NCI-H1092 (cell line): ENCODE measurements around the gene OSER1.

Experiments used
- DNase-seq: peaks from one replicate; lab custom pipeline; 2025; lab: John Stamatoyannopoulos, UW

OSER1 gene

DNA sequence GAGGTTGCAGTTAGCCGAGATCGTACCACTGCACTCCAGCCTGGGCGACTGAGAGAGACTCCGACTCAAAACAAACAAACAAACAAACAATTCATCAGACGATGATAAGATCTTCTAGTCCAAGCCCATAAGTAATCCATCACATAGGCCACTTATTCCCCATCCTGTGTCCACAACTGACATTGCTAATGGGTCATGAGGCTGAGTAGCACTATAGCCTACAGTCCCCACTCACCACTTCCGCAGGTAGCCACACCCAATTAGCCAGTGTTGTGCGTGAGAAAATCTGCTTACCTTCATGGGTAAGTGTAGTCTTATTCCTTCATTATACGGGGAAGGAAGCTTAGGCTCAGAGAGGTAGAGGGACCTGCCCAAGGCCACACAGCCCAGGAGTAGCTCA lies 36.7 kb downstream of the OSER1 start:
- DNase-seq, result no peak

DNA sequence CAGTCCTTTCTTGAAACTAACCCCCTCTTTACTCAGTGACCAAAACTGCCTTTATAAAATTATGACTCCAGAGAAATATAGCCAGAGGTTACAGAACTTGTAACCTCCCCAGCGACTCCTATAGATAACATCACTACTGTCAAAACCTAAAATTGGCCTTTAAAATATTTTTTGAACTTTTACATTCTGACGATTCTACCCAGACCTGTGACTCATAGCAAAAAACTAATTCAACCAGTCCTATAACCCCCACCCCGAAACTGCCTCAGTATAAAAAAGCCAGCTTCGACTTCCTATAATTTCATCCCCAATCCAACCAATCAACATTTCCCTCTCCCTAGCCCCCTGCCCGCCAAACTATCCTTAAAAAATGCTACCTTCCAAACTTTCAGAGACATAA lies 37.5 kb downstream of the OSER1 start:
- DNase-seq, result no peak

DNA sequence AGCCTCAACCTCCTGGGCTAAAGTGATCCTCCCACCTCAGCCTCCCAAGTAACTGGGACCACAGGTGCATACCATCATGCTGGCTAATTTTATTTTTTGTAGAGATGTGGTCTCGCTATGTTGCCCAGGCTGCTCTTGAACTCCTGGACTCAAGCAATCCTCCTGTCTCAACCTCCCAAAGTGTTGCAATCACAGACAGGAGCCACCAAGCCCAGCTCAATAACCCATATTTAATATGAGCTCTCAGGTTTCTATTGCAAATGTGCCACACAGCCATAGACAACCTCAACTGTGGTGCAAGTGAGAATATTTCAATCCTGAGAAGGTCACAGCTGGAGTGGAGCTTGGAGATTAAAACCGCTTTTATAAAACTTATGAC lies 38.0 kb downstream of the OSER1 start:
- no peak for DNase-seq

DNA sequence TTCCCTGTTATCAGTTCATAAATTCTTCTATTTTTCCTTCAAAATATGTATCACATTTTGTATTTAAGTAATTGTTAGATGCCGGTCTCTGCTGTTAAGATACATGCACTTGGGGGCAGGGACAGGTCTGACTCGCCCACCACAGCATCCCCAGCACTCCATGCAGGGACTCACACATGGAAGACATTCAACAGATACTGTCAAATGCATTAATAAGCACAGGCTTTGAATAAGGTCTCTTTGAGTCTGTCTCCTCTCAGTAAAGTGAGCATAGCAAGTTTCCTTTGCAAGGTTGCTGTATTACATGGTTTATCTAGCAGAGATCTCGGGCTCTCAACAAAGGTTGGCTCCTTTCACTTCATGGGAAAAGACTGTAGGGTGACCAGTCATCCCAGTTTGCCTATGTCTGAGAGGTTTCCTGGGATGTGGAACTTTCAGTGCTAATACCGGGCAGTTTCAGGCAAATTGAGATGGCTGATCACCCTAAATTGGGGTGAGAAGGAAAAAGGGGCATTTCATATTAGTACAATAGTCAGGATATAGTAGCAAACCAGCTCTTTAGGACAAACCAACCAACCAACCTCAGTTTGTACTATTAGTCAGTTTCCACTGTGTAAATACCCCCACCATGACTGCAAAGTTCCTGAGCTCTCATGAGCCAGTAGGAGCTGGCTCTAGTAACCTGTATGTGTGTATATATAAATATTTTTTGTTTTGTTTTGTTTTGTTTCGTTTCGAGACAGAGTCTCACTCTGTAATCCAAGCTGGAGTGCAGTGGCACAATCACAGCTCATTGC lies 38.6 kb downstream of the OSER1 start:
- no peak for DNase-seq

DNA sequence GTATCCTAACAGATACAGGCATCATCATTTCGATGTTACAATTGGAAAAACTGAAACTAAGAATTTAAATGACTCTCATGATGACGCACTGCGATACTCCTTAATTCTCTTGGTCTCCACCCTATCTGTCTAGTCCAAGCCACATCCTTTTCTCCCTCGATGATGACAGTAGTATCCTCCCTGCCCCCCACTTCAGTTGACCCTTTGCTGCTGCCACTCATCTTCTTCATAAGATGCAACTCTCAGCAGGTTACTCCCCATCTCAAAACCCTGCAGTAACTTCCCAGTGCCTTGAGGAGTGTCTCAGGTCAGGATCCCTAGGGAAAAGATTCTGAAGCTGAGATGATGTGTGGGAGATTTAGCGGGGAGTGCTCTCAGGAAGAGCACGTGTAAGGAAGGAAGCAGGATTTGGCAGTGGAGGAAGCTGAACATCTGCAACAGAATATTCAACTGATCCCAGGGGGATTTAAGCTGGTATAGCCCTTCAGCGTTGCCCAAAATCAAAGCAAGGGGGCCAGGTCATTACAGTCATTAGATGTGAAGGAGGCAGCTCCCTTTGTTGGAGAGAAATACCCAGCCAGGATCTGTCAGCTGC lies 39.7 kb downstream of the OSER1 start:
- DNase-seq, result no peak

DNA sequence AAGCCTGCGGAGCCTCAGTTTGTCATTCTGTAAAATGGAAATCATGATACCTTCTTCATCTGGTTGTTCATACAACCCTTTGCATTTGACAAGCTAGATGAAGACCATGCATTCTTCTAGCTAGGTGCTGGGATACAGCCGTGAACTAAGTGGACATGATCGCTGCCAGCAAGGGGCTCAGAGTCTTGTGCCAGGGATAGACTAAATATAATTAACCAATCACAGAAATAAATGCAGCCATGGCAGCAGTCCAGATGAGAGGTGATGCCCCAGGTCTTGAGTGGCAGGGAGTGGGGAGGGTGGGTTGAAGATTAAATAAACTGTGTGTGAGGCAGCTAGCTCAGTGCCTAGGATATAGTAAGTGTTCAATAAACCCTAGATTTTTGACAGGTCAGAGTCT lies 42.8 kb downstream of the OSER1 start:
- DNase-seq, result no peak

DNA sequence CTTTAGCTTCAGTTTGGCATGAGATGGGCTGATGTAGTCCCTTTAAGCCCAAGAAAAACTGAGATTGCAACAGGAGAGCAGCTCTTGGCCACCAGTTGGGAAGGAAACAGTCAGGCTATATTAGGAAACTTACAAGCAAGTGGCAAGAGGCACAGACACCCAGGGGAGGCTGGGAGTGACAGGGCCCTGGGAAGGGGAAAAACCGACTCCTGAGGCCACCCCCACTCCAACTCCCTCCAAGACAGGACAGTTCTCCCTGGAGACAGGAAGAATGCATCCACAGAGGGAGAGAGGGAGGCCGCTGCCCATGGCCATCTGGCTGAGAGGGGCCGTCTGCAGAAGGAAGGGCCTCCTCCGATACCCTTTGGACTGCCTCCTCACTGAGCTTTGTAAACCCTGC lies 44.1 kb downstream of the OSER1 start:
- no peak for DNase-seq

DNA sequence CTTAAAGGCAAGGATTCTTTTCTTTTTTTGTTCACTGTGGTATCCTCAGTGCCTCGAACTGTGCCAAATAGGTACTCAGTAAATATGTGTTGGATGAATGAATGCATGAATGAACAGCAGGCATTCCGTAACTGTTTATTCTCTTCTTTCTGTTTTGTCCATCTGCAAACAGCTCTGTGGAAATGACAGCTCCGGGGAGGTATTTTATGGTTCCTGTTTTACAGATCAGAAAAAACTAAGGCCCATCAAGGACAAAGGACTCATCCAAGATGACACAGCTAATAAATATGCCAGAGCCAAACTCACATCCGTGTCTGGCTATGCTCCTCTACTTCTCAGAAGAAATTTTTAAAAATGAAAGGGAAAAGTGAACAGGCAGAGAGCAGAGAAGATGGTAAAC lies 44.6 kb downstream of the OSER1 start:
- DNase-seq, result no peak

DNA sequence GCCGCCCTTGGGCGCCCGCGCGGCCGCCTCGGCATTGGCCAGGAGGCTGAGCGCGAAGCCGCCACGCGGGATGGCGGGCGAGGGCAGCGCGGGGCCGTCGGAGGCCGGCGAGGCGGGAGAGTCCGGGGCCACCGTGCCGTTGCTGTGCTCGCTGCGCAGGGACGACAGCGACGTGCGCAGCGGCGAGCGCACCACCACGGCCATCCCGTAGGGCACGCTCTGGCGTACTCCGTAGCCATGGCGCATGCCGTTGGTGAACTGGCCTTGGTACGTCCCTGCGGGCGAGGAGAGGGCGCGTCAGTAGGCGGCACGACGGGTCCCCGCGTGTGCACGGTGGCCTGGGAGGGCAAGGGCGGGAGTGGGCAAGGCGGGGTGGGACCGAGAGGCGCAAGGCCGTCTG lies 50.4 kb downstream of the OSER1 start:
- DNase-seq, result no peak

DNA sequence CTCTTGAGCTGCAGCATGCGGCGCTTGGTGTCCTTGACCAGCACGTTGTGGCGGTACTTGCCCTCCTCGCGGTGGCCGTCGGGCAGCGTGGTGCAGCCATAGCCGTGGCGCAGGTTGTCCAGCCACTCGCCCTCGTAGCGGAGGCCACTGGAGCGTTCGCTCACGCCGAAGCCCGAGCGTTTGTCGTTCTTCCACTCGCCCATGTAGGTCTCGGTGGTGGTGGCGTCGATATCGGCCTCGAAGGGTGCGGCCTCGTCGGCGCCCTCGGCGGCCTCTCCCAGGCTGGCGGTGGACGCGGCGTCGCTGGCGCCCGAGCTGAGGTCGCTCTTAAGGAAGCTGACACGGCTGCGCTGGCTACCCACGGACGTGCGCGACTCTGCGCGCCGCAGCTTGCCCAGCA lies 50.9 kb downstream of the OSER1 start:
- no peak for DNase-seq

DNA sequence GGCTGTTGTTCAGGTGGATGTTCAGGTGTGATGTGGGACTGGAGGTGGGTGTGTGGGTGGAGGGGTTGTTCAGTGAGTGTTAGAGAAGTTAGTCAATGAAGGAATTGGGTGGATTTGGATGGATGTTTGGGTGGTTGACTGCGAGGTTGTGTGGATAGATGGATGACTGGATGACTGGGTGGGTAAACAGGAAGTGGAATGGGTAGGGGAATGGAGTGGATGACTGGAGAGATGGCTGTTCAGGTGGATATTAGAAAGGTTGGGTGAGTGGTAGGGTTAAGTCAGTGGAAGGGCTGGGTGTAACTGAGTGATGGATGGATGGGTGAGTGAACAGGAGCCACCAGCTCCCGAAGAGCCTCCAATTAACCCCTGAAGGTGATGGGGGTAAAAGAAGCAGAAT lies 51.4 kb downstream of the OSER1 start:
- no peak for DNase-seq

DNA sequence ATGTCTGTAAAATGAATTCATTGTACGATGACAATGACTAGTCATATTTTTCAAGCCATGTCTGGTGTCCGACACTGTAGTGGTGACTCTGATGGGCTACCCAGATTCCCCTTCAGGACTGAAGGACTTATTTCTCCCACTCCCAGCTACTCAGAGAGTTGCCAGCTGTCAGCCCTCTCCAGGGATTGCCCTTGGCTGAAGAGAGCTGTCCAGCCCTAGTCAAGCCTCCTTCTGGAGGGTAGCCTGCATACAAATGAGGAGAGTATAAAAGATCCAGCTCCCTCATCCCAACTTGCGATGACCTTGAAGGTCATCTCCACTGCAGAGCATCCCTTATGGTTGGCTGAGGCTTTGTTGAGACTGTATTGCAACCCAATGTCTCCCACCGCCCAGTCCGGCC lies 53.5 kb downstream of the OSER1 start:
- no peak for DNase-seq

DNA sequence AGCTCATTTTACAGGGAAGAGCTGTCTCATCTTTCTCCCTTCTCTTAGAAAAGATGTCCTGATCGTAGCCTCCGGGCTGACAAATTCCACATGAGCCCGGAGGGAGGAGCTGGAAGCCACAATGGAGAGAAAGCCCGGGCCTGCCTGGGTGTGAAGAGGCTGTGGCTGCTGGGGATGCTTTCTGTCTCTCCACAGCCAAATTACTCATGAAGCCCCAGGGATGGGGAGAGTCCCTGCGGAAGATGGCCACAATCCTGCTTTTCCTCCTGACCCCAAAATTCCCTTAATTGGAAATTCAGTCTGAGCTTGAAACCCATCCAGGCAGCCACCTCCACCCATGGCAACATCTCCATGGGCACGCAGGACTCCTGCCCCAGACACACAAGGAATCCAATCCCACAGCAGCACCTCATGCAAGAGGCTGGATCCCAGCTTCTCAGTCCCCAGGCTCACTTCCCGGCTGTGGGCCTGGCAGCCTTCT lies 56.0 kb downstream of the OSER1 start:
- no peak for DNase-seq

DNA sequence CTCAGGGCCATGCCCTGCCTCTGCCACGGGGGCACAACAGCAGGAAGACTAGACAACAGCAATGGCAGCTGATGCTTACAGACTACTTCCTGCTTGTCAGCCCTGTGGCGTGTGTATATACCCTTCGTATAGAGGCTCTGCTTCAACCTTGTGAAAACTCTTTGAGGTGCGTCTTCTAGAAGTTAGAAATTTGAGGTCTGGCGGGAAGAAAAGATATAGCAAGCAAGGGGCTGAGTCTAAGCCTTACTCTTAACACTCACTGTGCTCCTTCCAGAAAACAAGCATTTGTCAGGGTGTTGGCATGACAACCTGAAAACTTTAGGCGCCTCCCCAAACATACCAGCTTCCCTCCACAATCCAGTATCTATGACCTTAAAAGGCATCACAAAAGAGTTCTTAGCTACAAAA lies 56.9 kb downstream of the OSER1 start:
- no peak for DNase-seq

DNA sequence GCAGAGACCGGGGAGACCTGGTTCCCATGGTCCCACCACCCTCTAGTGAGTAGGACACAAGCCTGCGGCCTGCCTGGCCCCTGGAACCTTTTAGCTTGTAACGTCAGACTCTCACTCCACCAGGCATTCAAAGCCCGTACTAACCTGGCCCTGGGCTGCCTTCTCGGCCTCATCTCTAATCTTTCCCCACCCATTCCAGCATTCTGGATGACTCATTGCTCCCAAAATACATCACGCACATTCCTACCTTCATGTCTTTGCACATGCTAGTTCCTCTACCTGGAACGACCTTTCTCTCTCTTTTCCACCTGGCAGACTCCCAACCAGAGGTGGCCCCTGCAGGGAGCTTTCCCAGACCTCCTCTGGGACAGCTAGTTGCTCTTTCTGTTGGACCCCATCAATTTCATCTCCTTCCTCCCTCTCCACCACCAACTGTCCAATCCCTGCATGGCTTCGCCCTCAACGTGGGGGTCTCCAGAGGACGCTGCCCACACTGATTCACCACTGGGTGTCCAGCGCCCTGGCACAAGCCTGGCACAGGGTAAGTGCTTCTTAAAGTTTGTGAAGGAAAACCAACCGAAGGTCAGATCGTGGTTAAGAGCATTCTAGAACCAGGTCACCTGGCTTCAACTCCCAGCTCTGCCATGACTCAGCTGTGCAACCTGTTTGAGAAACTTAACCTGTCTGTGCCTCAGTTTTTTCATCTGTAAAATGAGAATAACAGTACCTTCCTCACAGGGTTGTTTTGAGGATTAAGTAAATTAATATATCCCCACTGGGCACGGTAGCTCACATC lies 58.8 kb downstream of the OSER1 start:
- no peak for DNase-seq

DNA sequence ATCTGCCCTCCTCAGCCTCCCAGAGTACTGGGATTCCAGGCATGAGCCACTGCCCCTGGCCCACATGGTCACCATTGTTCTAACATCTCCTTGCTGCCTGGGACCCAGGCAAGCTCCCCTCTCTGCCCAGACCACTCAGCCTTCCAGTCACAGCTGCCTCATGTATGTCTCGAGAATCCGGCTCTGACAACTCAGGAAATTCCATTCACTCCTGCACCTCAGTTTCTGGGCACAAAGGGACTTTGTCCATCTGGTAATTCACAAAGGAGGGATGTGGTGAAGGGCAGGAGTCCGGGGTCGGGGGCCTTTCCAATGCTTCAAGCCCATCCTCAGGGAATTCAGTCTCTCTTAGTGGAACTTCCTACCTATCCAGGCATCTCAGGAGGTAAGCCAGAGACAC lies 64.3 kb downstream of the OSER1 start:
- no peak for DNase-seq
